Ascending aorta (tissue), 2 donors: Measurements from ENCODE around the gene EIF4E1B. TPM values are rescaled to one million over a fixed set of nuclear protein-coding genes. Genes with fewer than 3 reads are reported as not detected.

Source experiments
- DNase-seq, 2 donors: peaks; one replicate each; pipeline ENCODE4 v3.0.0-alpha.2; 2019; ENCODE audit warnings: low spot score in 2 of 2
- H3K27ac ChIP-seq, 2 donors: fragments of 200-600 bp; sonication (generic); one replicate each; pipeline ENCODE4 v1.5.1; 2016 to 2017; ENCODE audit warnings: mild to moderate bottlenecking in 1 of 2
- H3K27me3 ChIP-seq: fragments of 200-600 bp; sonication (generic); one replicate; pipeline ENCODE4 v1.5.1; 2017
- H3K36me3 ChIP-seq, 2 donors: fragments of 200-600 bp; sonication (generic); one replicate each; pipeline ENCODE4 v1.5.1; 2016
- H3K4me1 ChIP-seq, 2 donors: fragments of 200-600 bp; sonication (generic); one replicate each; pipeline ENCODE4 v1.5.1; 2016 to 2017; ENCODE audit warnings: mild to moderate bottlenecking in 1 of 2
- H3K4me3 ChIP-seq, 2 donors: fragments of 200-600 bp; sonication (generic); one replicate each; pipeline ENCODE4 v1.5.1; 2016 to 2017; ENCODE audit warnings: mild to moderate bottlenecking in 1 of 2
- H3K9me3 ChIP-seq, 2 donors: fragments of 200-600 bp; sonication (generic); one replicate each; pipeline ENCODE4 v1.5.1; 2016
- CTCF ChIP-seq, 3 experiments: fragments of 200-600 bp in 2 of 3; fragments of 450-650 bp in 1 of 3; sonication (generic) in 2 of 3; IDR thresholded peaks; one replicate each; pipeline ENCODE4 v1.5.1; 2016 to 2019; ENCODE audit warnings: antibody characterized with exemption in 3 of 3, mild to moderate bottlenecking in 1 of 3, moderate library complexity in 1 of 3
- intact Hi-C: fragments of 100-400 bp; cut with DNase I; formaldehyde crosslinking; loops from one replicate; pipeline ENCODE4 v1.15.1; 2023
- total RNA-seq: library from RNA; depleted of rRNA; stranded (reverse); fragments of >200 nt; gene quantifications from one replicate; pipeline ENCODE4 v1.1.0, GENCODE V29; 2016

The EIF4E1B gene
- total RNA-seq, 1 donor from 2014 or later = not detected

GRCh38 chr5:176629317-176629852 lies 1.1 kb upstream of the EIF4E1B start:
- intact Hi-C loops = no loop called here
- Histone ChIP-seq H3K9me3 (no peaks in the 10 kb centered on the region), H3K27ac (no peak overlapping the region), H3K27me3 (peaks cover 20% of the 10 kb centered on the region), H3K4me1 (peaks cover 5 to 13% of the 10 kb centered on the region in 2 donors), H3K4me3 (peak overlapping the region; percentile 52 to 61), H3K36me3 (no peaks in the 10 kb centered on the region)
- no peak for DNase-seq
- no peak for TF ChIP-seq CTCF (IDR thresholded peaks at IDR 0.05)

- H3K36me3 ChIP-seq = no peaks in the 10 kb centered on the region
- peaks cover 5 to 13% of the 10 kb centered on the region in 2 donors for H3K4me1 ChIP-seq
- no peak for TF ChIP-seq CTCF (IDR thresholded peaks at IDR 0.05)
- peaks cover 20% of the 10 kb centered on the region for H3K27me3 ChIP-seq
- no peak overlapping the region for H3K27ac ChIP-seq
- H3K9me3 ChIP-seq = no peaks in the 10 kb centered on the region
- no peak for DNase-seq
- intact Hi-C loops = no loop called here
- H3K4me3 ChIP-seq = peak overlapping the region; percentile 52 to 61
These were observed 277 bp downstream of the EIF4E1B start for GRCh38 chr5:176630681-176631222.

GRCh38 chr5:176631383-176632200 lies 1.1 kb downstream of the EIF4E1B start:
- TF ChIP-seq CTCF (IDR thresholded peaks at IDR 0.05) = no peak
- Histone ChIP-seq H3K27me3 (peaks cover 20% of the 10 kb centered on the region), H3K9me3 (no peaks in the 10 kb centered on the region), H3K36me3 (no peaks in the 10 kb centered on the region), H3K27ac (no peak overlapping the region), H3K4me3 (no peak overlapping the region), H3K4me1 (peaks cover 5 to 13% of the 10 kb centered on the region in 2 donors)
- no peak for DNase-seq
- intact Hi-C loops = no loop called here

GRCh38 chr5:176632745-176633144 lies 2.3 kb downstream of the EIF4E1B start:
- Histone ChIP-seq H3K4me1 (peaks cover 5 to 13% of the 10 kb centered on the region in 2 donors), H3K4me3 (no peak overlapping the region), H3K27me3 (peaks cover 10% of the 10 kb centered on the region), H3K36me3 (no peaks in the 10 kb centered on the region), H3K9me3 (no peaks in the 10 kb centered on the region), H3K27ac (no peak overlapping the region)
- intact Hi-C loops = no loop called here
- TF ChIP-seq CTCF (IDR thresholded peaks at IDR 0.05) = no peak
- no peak for DNase-seq

GRCh38 chr5:176633598-176633997 lies 3.1 kb downstream of the EIF4E1B start:
- H3K9me3 ChIP-seq = no peaks in the 10 kb centered on the region
- H3K27ac ChIP-seq = no peak overlapping the region
- DNase-seq = no peak
- H3K4me3 ChIP-seq = no peak overlapping the region
- intact Hi-C loops = no loop called here
- peaks cover 9% of the 10 kb centered on the region for H3K27me3 ChIP-seq
- peaks cover 5 to 13% of the 10 kb centered on the region in 2 donors for H3K4me1 ChIP-seq
- no peaks in the 10 kb centered on the region for H3K36me3 ChIP-seq
- TF ChIP-seq CTCF (IDR thresholded peaks at IDR 0.05) = no peak
